Hepatocyte (in vitro differentiated cells): ENCODE data around the gene ALPI. TPM values are rescaled to one million over a fixed set of nuclear protein-coding genes. Genes with fewer than 3 reads are reported as not detected.

Experiments
- DNase-seq: peaks from one replicate; pipeline ENCODE4 v3.0.0-alpha.2; 2016; ENCODE audit warnings: low spot score
- H2AFZ ChIP-seq: fragments of 200-600 bp; sonication (generic); 2 replicates; pipeline ENCODE4 v1.6.0; 2016; ENCODE audit warnings: antibody characterized with exemption, mild to moderate bottlenecking
- H3K27ac ChIP-seq: fragments of 200-600 bp; sonication (generic); 2 replicates; pipeline ENCODE4 v1.5.1; 2016; ENCODE audit warnings: mild to moderate bottlenecking
- H3K27me3 ChIP-seq: fragments of 200-600 bp; sonication (generic); 2 replicates; pipeline ENCODE4 v1.6.1; 2016
- H3K36me3 ChIP-seq: fragments of 200-600 bp; sonication (generic); replicated peaks from 2 replicates; pipeline ENCODE4 v1.5.1; 2016; ENCODE audit warnings: low read depth; ENCODE audit not compliant: insufficient read depth
- H3K4me1 ChIP-seq: fragments of 200-600 bp; sonication (generic); 2 replicates; pipeline ENCODE4 v1.5.1; 2016; ENCODE audit warnings: mild to moderate bottlenecking, moderate library complexity; ENCODE audit not compliant: insufficient read depth
- H3K4me2 ChIP-seq: fragments of 200-600 bp; sonication (generic); 2 replicates; pipeline ENCODE4 v1.6.0; 2016
- H3K4me3 ChIP-seq: fragments of 200-600 bp; sonication (generic); 2 replicates; pipeline ENCODE4 v1.5.1; 2016; ENCODE audit warnings: mild to moderate bottlenecking
- H3K79me2 ChIP-seq: fragments of 200-600 bp; sonication (generic); 2 replicates; pipeline ENCODE4 v1.6.0; 2017; ENCODE audit warnings: mild to moderate bottlenecking
- H3K9me2 ChIP-seq: fragments of 200-600 bp; sonication (generic); replicated peaks from 2 replicates; pipeline ENCODE4 v1.6.0; 2017; ENCODE audit warnings: mild to moderate bottlenecking; ENCODE audit not compliant: insufficient read depth
- H3K9me3 ChIP-seq: fragments of 200-600 bp; sonication (generic); 2 replicates; pipeline ENCODE4 v1.5.1; 2016; ENCODE audit warnings: low read depth, mild to moderate bottlenecking
- H4K20me1 ChIP-seq: fragments of 200-600 bp; sonication (generic); 2 replicates; pipeline ENCODE4 v1.6.0; 2016; ENCODE audit warnings: mild to moderate bottlenecking; ENCODE audit not compliant: insufficient read depth, poor library complexity, severe bottlenecking
- CTCF ChIP-seq: fragments of 200-600 bp; sonication (generic); IDR thresholded peaks from 2 replicates; pipeline ENCODE4 v1.5.1; 2016; ENCODE audit warnings: antibody characterized with exemption, mild to moderate bottlenecking; ENCODE audit not compliant: poor library complexity
- EZH2 ChIP-seq: fragments of 200-600 bp; sonication (generic); IDR thresholded peaks from 2 replicates; pipeline ENCODE4 v1.6.1; 2016; ENCODE audit warnings: antibody characterized with exemption, mild to moderate bottlenecking, borderline replicate concordance
- EZH2phosphoT487 ChIP-seq: fragments of 200-600 bp; sonication (generic); IDR thresholded peaks from one replicate; pipeline ENCODE4 v1.6.1; 2018; ENCODE audit warnings: antibody characterized with exemption, mild to moderate bottlenecking, low read depth, moderate library complexity; ENCODE audit not compliant: unreplicated experiment, severe bottlenecking
- WGBS: methylation state at CpG from one replicate; pipeline ENCODE4 v1.1.6; 2016; ENCODE audit warnings: low lambda C conversion rate; ENCODE audit errors: missing lambda C conversion rate; 5-methylcytosine and 5-hydroxymethylcytosine counted together
- polyA plus RNA-seq: library from polyadenylated mRNA; unstranded; fragments of >200 nt; fragmentation: Nextera tagmentation; extraction: Ambion mirVana; gene quantifications from 2 replicates; pipeline ENCODE4 v1.2.1, GENCODE V29; 2016
- total RNA-seq: library from RNA; depleted of rRNA; stranded (reverse); fragments of >200 nt; gene quantifications from 2 replicates; pipeline ENCODE4 v1.2.3, GENCODE V29; 2014

ALPI gene
- total and polyA plus RNA-seq, 2 experiments from 2014 or later = 3.5 to 3.9 TPM

GRCh38 chr2:232488097-232488711 lies 32.3 kb downstream of the ALPI start:
- Histone ChIP-seq H3K4me1 (peaks cover 6% of the 10 kb centered on the region), H3K79me2 (no peaks in the 10 kb centered on the region), H3K27me3 (peaks cover 67% of the 10 kb centered on the region), H3K4me3 (no peak overlapping the region), H3K9me3 (no peaks in the 10 kb centered on the region), H3K36me3 (no peaks in the 10 kb centered on the region), H3K9me2 (no peaks in the 10 kb centered on the region), H3K4me2 (peak overlapping the region; percentile 84), H3K27ac (no peak overlapping the region), H2AFZ (no peak overlapping the region), H4K20me1 (no peaks in the 10 kb centered on the region)
- WGBS = 29% methylated on average over 15 of the region's 16 CpGs
- TF ChIP-seq CTCF = no peak
- peak; percentile 53 for TF ChIP-seq EZH2
- TF ChIP-seq EZH2phosphoT487 = no peak
- DNase-seq = no peak

GRCh38 chr2:232488721-232489300 lies 32.9 kb downstream of the ALPI start:
- Histone ChIP-seq H3K4me3 (no peak overlapping the region), H3K36me3 (no peaks in the 10 kb centered on the region), H2AFZ (no peak overlapping the region), H3K27ac (no peak overlapping the region), H4K20me1 (no peaks in the 10 kb centered on the region), H3K4me1 (peaks cover 6% of the 10 kb centered on the region), H3K9me2 (no peaks in the 10 kb centered on the region), H3K79me2 (no peaks in the 10 kb centered on the region), H3K27me3 (peaks cover 61% of the 10 kb centered on the region), H3K4me2 (no peak overlapping the region), H3K9me3 (no peaks in the 10 kb centered on the region)
- 83% methylated on average over 5 of the region's 5 CpGs for WGBS
- no peak for DNase-seq
- TF ChIP-seq CTCF (no peak), EZH2 (no peak), EZH2phosphoT487 (no peak)

GRCh38 chr2:232489516-232490220 lies 33.7 kb downstream of the ALPI start:
- Histone ChIP-seq H2AFZ (no peak overlapping the region), H3K9me2 (no peaks in the 10 kb centered on the region), H3K9me3 (no peaks in the 10 kb centered on the region), H3K4me1 (peaks cover 6% of the 10 kb centered on the region), H4K20me1 (no peaks in the 10 kb centered on the region), H3K79me2 (no peaks in the 10 kb centered on the region), H3K4me3 (no peak overlapping the region), H3K4me2 (no peak overlapping the region), H3K27me3 (peaks cover 53% of the 10 kb centered on the region), H3K27ac (no peak overlapping the region), H3K36me3 (no peaks in the 10 kb centered on the region)
- WGBS = 63% methylated on average over 9 of the region's 9 CpGs
- TF ChIP-seq CTCF (no peak), EZH2phosphoT487 (no peak)
- no peak for DNase-seq
